ENCODE measurements around the gene CSNK1G1.

GRCh38 chr15:64146885-64147681, 208.9 kb downstream of the CSNK1G1 start:
- no peak for TF ChIP-seq EP300 (conservative IDR thresholded peaks at IDR 0.05; ENCODE audit: poor library complexity, severe bottlenecking)
- no peak for TF ChIP-seq REST (IDR thresholded peaks at IDR 0.05; ENCODE audit: borderline replicate concordance)
- TF ChIP-seq CTCF (IDR thresholded peaks at IDR 0.05; ENCODE audit: poor library complexity, severe bottlenecking): no peak
- TF ChIP-seq EZH2 (IDR thresholded peaks at IDR 0.05; ENCODE audit: borderline replicate concordance, insufficient read depth, low read length, poor library complexity, severe bottlenecking): no peak
- no peak for TF ChIP-seq TAF1 (IDR thresholded peaks at IDR 0.05; ENCODE audit: low read depth)
- TF ChIP-seq MXI1 (conservative IDR thresholded peaks at IDR 0.05; ENCODE audit: poor library complexity, severe bottlenecking): no peak
- no peak for TF ChIP-seq POLR2AphosphoS5 (IDR thresholded peaks at IDR 0.05)
- no peak for TF ChIP-seq SMC3 (conservative IDR thresholded peaks at IDR 0.05; ENCODE audit: poor library complexity)
- no peak for TF ChIP-seq RAD21 (conservative IDR thresholded peaks at IDR 0.05)
